SK-N-SH (cell line): ENCODE measurements around the gene TSHZ2. TPM values are rescaled to one million over a fixed set of nuclear protein-coding genes. Genes with fewer than 3 reads are reported as not detected.

ENCODE experiments used
- CTCF ChIA-PET: fragments of 300-600, 350-600 bp; formaldehyde crosslinking; extraction: SDS; loops from one replicate; lab custom pipeline; 2021; lab: Yijun Ruan, JAX
- POLR2A ChIA-PET: fragments of 350-600 bp; sonication (Branson Sonifier 250); formaldehyde crosslinking; extraction: SDS; loops from one replicate; lab custom pipeline; 2020; ENCODE audit warnings: antibody characterized with exemption, inconsistent platforms; lab: Yijun Ruan, JAX
- DNase-seq: peaks from one replicate; pipeline ENCODE4 v3.0.0; 2012
- H2AFZ ChIP-seq: fragments of 200-600 bp; sonication (generic); 2 replicates; pipeline ENCODE4 v1.8.1; 2016; ENCODE audit warnings: antibody characterized with exemption, mild to moderate bottlenecking, low read depth
- H3F3A ChIP-seq: fragments of 200-600 bp; sonication (generic); replicated peaks from 2 replicates; pipeline ENCODE3; 2016; ENCODE audit warnings: antibody characterized with exemption, mild to moderate bottlenecking; ENCODE audit not compliant: insufficient read depth
- H3K27ac ChIP-seq, 2 experiments: fragments of 200-500 bp in 1 of 2; fragments of 200-600 bp in 1 of 2; sonication (Bioruptor generic) in 1 of 2; sonication (generic), shearing (Covaris generic) in 1 of 2; 2 replicates each; pipeline versions ENCODE4 v1.5.1 to v1.6.1; 2014 to 2016; ENCODE audit warnings: low read depth in 2 of 2, inconsistent platforms in 1 of 2, low read length in 1 of 2, mild to moderate bottlenecking in 1 of 2, mixed read lengths in 1 of 2
- H3K27me3 ChIP-seq: fragments of 200-600 bp; sonication (generic), shearing (Covaris generic); 2 replicates; pipeline ENCODE4 v1.6.1; 2016; ENCODE audit warnings: mixed run types; ENCODE audit not compliant: insufficient read depth
- H3K36me3 ChIP-seq, 2 experiments: fragments of 200-500 bp in 1 of 2; fragments of 200-600 bp in 1 of 2; sonication (Bioruptor generic) in 1 of 2; sonication (generic) in 1 of 2; replicated peaks in 1 of 2; 2 replicates each; pipeline versions ENCODE3 to v1.5.1; 2014 to 2016; ENCODE audit warnings: low read length in 1 of 2, mild to moderate bottlenecking in 1 of 2; ENCODE audit not compliant: insufficient read depth in 2 of 2, control insufficient read depth in 1 of 2
- H3K4me1 ChIP-seq, 2 experiments: fragments of 200-500 bp in 1 of 2; fragments of 200-600 bp in 1 of 2; sonication (Bioruptor generic) in 1 of 2; sonication (generic), shearing (Covaris generic) in 1 of 2; 2 replicates each; pipeline versions ENCODE4 v1.5.1 to v1.6.1; 2014 to 2016; ENCODE audit warnings: low read depth in 1 of 2, low read length in 1 of 2, mixed run types in 1 of 2; ENCODE audit not compliant: insufficient read depth in 2 of 2, control insufficient read depth in 1 of 2
- H3K4me2 ChIP-seq: fragments of 200-600 bp; sonication (generic), shearing (Covaris generic); 2 replicates; pipeline ENCODE4 v1.6.1; 2017; ENCODE audit warnings: mixed run types
- H3K4me3 ChIP-seq, 2 experiments: fragments of 200-500 bp in 1 of 2; fragments of 200-600 bp in 1 of 2; sonication (Bioruptor generic) in 1 of 2; sonication (generic), shearing (Covaris generic) in 1 of 2; 2 replicates each; pipeline versions ENCODE4 v1.5.1 to v1.8.1; 2014 to 2016; ENCODE audit warnings: low read depth in 2 of 2, inconsistent platforms in 1 of 2, low read length in 1 of 2, mild to moderate bottlenecking in 1 of 2, mixed read lengths in 1 of 2, moderate library complexity in 1 of 2
- H3K79me2 ChIP-seq: fragments of 200-600 bp; sonication (generic); 2 replicates; pipeline ENCODE4 v1.8.1; 2017; ENCODE audit warnings: mild to moderate bottlenecking; ENCODE audit not compliant: insufficient read depth
- H3K9ac ChIP-seq: fragments of 200-600 bp; sonication (generic); 2 replicates; pipeline ENCODE4 v1.6.1; 2017; ENCODE audit warnings: mixed run types
- H3K9me2 ChIP-seq: fragments of 200-600 bp; sonication (generic); 2 replicates; pipeline ENCODE4 v1.6.1; 2017; ENCODE audit warnings: mixed run types
- H3K9me3 ChIP-seq: fragments of 200-600 bp; sonication (generic); 2 replicates; pipeline ENCODE4 v1.6.1; 2017; ENCODE audit warnings: mixed run types, mild to moderate bottlenecking, moderate library complexity
- H4K20me1 ChIP-seq: fragments of 200-600 bp; sonication (generic); 2 replicates; pipeline ENCODE4 v1.6.1; 2017; ENCODE audit warnings: mild to moderate bottlenecking, mixed run types; ENCODE audit not compliant: insufficient read depth
- CHD2 ChIP-seq: fragments of 150-350 bp; IDR thresholded peaks from 2 replicates; pipeline ENCODE4 v1.6.1; 2018; ENCODE audit warnings: low read length; ENCODE audit not compliant: partially characterized antibody
- EZH2phosphoT487 ChIP-seq: fragments of 200-600 bp; sonication (generic); IDR thresholded peaks from 2 replicates; pipeline ENCODE4 v1.6.1; 2017; ENCODE audit warnings: low read depth, mixed run types, mild to moderate bottlenecking, antibody characterized with exemption, moderate library complexity, borderline replicate concordance
- FOXM1 ChIP-seq: IDR thresholded peaks from 2 replicates; pipeline ENCODE4 v1.4.0; 2012; ENCODE audit warnings: low read depth, mild to moderate bottlenecking
- GABPA ChIP-seq: IDR thresholded peaks from 2 replicates; pipeline ENCODE4 v1.4.0; 2012; ENCODE audit warnings: low read depth, mild to moderate bottlenecking
- GATA2 ChIP-seq: sonication (generic); formaldehyde crosslinking; IDR thresholded peaks from 2 replicates; pipeline ENCODE4 v1.5.0; 2020; ENCODE audit warnings: mild to moderate bottlenecking, missing genetic modification reagents
- MEF2A ChIP-seq: IDR thresholded peaks from 2 replicates; pipeline ENCODE4 v1.4.0; 2012; ENCODE audit warnings: low read depth, borderline replicate concordance
- POLR2AphosphoS5 ChIP-seq: IDR thresholded peaks from 2 replicates; pipeline ENCODE4 v1.6.1; 2012; ENCODE audit warnings: low read depth, low read length
- SIN3A ChIP-seq: IDR thresholded peaks from 2 replicates; pipeline ENCODE4 v1.6.1; 2012; ENCODE audit warnings: low read depth, mild to moderate bottlenecking, low read length, moderate library complexity, borderline replicate concordance
- SMC3 ChIP-seq: IDR thresholded peaks from 2 replicates; pipeline ENCODE4 v1.6.1; 2012; ENCODE audit warnings: low read depth, low read length, improper control_type of control experiment
- TAF1 ChIP-seq: IDR thresholded peaks from 2 replicates; pipeline ENCODE4 v1.6.1; 2012; ENCODE audit warnings: low read depth, mild to moderate bottlenecking, low read length, moderate library complexity, borderline replicate concordance
- YY1 ChIP-seq: IDR thresholded peaks from 2 replicates; pipeline ENCODE4 v1.4.0; 2012; ENCODE audit warnings: low read depth, mild to moderate bottlenecking
- WGBS: methylation state at CpG from one replicate; pipeline ENCODE4 v1.1.6; 2017; ENCODE audit warnings: low lambda C conversion rate; 5-methylcytosine and 5-hydroxymethylcytosine counted together
- polyA plus RNA-seq, 3 experiments: library from polyadenylated mRNA; depleted of rRNA; stranded (reverse); fragments of >200 nt; gene quantifications; 2 replicates each; pipeline ENCODE4 v1.2.3, GENCODE V29; 2012
- TF ChIP-seq, protein P1 (sequence below): IDR thresholded peaks from 2 replicates; pipeline ENCODE4 v1.4.0; 2012; ENCODE audit warnings: low read depth, borderline replicate concordance
- TF ChIP-seq, protein P2 (sequence below): IDR thresholded peaks from 2 replicates; pipeline ENCODE4 v1.4.0; 2012; ENCODE audit warnings: low read depth

TSHZ2 gene
- polyA plus RNA-seq, 1 of the 3 experiments (the other 2 are of a cell fraction) = 0.13 TPM

DNA sequence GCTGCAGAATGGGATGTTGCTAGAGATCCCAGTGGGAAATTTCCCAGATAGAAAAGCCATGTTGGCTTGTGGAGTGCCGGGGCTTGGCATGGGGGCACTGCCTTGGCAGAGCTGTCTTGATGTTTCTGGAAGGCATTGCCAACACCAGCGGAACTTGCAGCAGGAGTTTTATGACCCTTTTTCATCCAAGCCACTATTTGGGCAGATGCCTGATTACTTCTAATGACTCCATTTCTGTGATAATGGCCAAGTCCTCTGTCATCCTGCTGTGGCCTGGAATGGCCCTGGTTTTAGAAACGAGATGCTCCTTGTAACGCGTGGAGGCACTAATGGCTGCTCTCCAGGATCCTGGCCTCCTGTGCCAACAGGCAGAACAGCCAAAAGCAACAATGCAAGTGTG lies 392.5 kb downstream of the TSHZ2 start:
- Histone ChIP-seq H4K20me1 (no peaks in the 10 kb centered on the region), H3K9me3 (no peaks in the 10 kb centered on the region), H3K4me2 (no peak overlapping the region), H3K4me3 (no peak overlapping the region), H3K27me3 (no peaks in the 10 kb centered on the region), H3K36me3 (no peaks in the 10 kb centered on the region), H2AFZ (no peak overlapping the region), H3K9me2 (no peaks in the 10 kb centered on the region), H3K9ac (no peak overlapping the region), H3F3A (no peaks in the 10 kb centered on the region), H3K27ac (no peak overlapping the region), H3K4me1 (no peaks in the 10 kb centered on the region), H3K79me2 (no peaks in the 10 kb centered on the region)
- POLR2A ChIA-PET = no interaction called here
- 61% methylated on average over 4 of the region's 5 CpGs for WGBS
- no peak for TF ChIP-seq GABPA
- TF ChIP-seq, protein P1, sequence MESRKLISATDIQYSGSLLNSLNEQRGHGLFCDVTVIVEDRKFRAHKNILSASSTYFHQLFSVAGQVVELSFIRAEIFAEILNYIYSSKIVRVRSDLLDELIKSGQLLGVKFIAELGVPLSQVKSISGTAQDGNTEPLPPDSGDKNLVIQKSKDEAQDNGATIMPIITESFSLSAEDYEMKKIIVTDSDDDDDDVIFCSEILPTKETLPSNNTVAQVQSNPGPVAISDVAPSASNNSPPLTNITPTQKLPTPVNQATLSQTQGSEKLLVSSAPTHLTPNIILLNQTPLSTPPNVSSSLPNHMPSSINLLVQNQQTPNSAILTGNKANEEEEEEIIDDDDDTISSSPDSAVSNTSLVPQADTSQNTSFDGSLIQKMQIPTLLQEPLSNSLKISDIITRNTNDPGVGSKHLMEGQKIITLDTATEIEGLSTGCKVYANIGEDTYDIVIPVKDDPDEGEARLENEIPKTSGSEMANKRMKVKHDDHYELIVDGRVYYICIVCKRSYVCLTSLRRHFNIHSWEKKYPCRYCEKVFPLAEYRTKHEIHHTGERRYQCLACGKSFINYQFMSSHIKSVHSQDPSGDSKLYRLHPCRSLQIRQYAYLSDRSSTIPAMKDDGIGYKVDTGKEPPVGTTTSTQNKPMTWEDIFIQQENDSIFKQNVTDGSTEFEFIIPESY = no peak
- TF ChIP-seq, protein P2, sequence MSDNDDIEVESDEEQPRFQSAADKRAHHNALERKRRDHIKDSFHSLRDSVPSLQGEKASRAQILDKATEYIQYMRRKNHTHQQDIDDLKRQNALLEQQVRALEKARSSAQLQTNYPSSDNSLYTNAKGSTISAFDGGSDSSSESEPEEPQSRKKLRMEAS = no peak
- TF ChIP-seq YY1 = no peak
- no peak for DNase-seq
- CTCF ChIA-PET = interaction anchor here (1.4 kb wide), 1 partner anchor 75 kb away, joined by 4 read pairs; no protein-coding TSS in a partner anchor

DNA sequence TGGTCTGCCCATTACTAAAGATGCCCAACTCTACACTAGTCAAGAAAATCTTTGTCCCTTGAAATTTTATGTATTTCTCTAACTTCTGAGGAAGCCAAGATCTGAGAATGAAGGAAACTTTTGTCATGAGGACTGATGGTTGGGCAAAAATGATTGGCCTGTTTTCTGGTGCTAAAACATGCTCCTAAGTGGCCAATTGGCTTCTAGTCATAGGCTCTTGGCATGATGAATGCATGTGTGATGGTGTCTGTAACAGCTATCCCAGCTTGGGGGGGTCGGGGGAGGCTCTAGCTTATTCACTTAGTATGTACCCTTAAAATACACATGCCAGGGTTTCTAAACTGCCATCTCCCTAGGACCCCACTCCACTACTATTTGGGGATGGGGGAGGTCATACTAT lies 392.9 kb downstream of the TSHZ2 start:
- POLR2A ChIA-PET = no interaction called here
- CTCF ChIA-PET = interaction anchor here (1.4 kb wide), 1 partner anchor 75 kb away, joined by 4 read pairs; no protein-coding TSS in a partner anchor
- 0% methylated on average over 1 of the region's 1 CpG for WGBS
- H3F3A ChIP-seq = no peaks in the 10 kb centered on the region
- TF ChIP-seq TAF1 (no peak), SMC3 (no peak), POLR2AphosphoS5 (no peak), FOXM1 (no peak), MEF2A (no peak), CHD2 (no peak), SIN3A (no peak), GATA2 (CRISPR knock-in tag) (no peak), EZH2phosphoT487 (no peak), YY1 (no peak)
- H3K36me3 ChIP-seq = no peaks in the 10 kb centered on the region
- H3K27me3 ChIP-seq = no peaks in the 10 kb centered on the region
- H3K9me3 ChIP-seq = no peaks in the 10 kb centered on the region
- no peaks in the 10 kb centered on the region for H3K4me1 ChIP-seq
- no peak overlapping the region for H3K4me2 ChIP-seq
- DNase-seq = no peak
- no peak overlapping the region for H3K4me3 ChIP-seq
- no peaks in the 10 kb centered on the region for H4K20me1 ChIP-seq
- no peaks in the 10 kb centered on the region for H3K79me2 ChIP-seq
- H2AFZ ChIP-seq = no peak overlapping the region
- H3K9me2 ChIP-seq = no peaks in the 10 kb centered on the region
- no peak overlapping the region for H3K9ac ChIP-seq
- no peak overlapping the region for H3K27ac ChIP-seq
